ENCODE data around the gene ZDHHC11B. TPM values are rescaled to one million over a fixed set of nuclear protein-coding genes. Genes with fewer than 3 reads are reported as not detected.

Gene ZDHHC11B
- total RNA-seq, 1 experiment from 2014 or later: 0.40 TPM

GRCh38 chr5:674630-675011, 109.9 kb downstream of the ZDHHC11B start:
- DNase-seq (ENCODE audit: low read depth): no peak

GRCh38 chr5:673831-674629, 110.5 kb downstream of the ZDHHC11B start:
- no peak for DNase-seq (ENCODE audit: low read depth)

GRCh38 chr5:673161-673830, 111.2 kb downstream of the ZDHHC11B start:
- no peak for DNase-seq (ENCODE audit: low read depth)

- DNase-seq (ENCODE audit: low read depth): peak; percentile 87
These were observed 112.0 kb downstream of the ZDHHC11B start for GRCh38 chr5:672329-673160.

GRCh38 chr5:671459-672328, 112.8 kb downstream of the ZDHHC11B start:
- DNase-seq (ENCODE audit: low read depth): peak; percentile 59

GRCh38 chr5:670396-671270, 113.9 kb downstream of the ZDHHC11B start:
- DNase-seq (ENCODE audit: low read depth): no peak

GRCh38 chr5:669842-670395, 114.6 kb downstream of the ZDHHC11B start:
- DNase-seq (ENCODE audit: low read depth): no peak

GRCh38 chr5:669111-669841, 115.3 kb downstream of the ZDHHC11B start:
- DNase-seq (ENCODE audit: low read depth): peak; percentile 58

- no peak for DNase-seq (ENCODE audit: low read depth)
These were observed 116.1 kb downstream of the ZDHHC11B start for GRCh38 chr5:668283-668995.

GRCh38 chr5:666816-667498, 117.6 kb downstream of the ZDHHC11B start:
- no peak for DNase-seq (ENCODE audit: low read depth)

GRCh38 chr5:665956-666711, 118.4 kb downstream of the ZDHHC11B start:
- no peak for DNase-seq (ENCODE audit: low read depth)

GRCh38 chr5:665541-665955, 119.0 kb downstream of the ZDHHC11B start:
- DNase-seq (ENCODE audit: low read depth): no peak

- DNase-seq (ENCODE audit: low read depth): no peak
These were observed 119.6 kb downstream of the ZDHHC11B start for GRCh38 chr5:664994-665360.

- DNase-seq (ENCODE audit: low read depth): no peak
These were observed 120.1 kb downstream of the ZDHHC11B start for GRCh38 chr5:664343-664993.

- no peak for DNase-seq (ENCODE audit: low read depth)
These were observed 120.8 kb downstream of the ZDHHC11B start for GRCh38 chr5:663436-664342.
